K562 (cell line): ENCODE data around the gene KCNH2. TPM values are rescaled to one million over a fixed set of nuclear protein-coding genes. Genes with fewer than 3 reads are reported as not detected.
A peak's percentile ranks its signal among the peaks of the same experiment; 100 is the strongest.

Source experiments
- MAZ ChIP-seq, 2 experiments: fragments of 450-650 bp in 1 of 2; sonication (generic) in 1 of 2; formaldehyde crosslinking; IDR thresholded peaks in 1 of 2; conservative IDR thresholded peaks in 1 of 2; 2 replicates each; pipeline versions ENCODE4 v1.4.0 to v1.5.0; 2020; ENCODE audit warnings: mild to moderate bottlenecking in 1 of 2, missing genetic modification reagents in 1 of 2
- NR4A1 ChIP-seq, 2 experiments: fragments of 250-450 bp in 1 of 2; fragments of 450-650 bp in 1 of 2; sonication (Bioruptor Pico) in 1 of 2; IDR thresholded peaks; 2 replicates each; pipeline versions ENCODE4 v1.4.0 to v1.6.1; 2016 to 2020; ENCODE audit warnings: mild to moderate bottlenecking in 2 of 2, missing compliant biosample characterization in 1 of 2, missing genetic modification characterization in 1 of 2, moderate library complexity in 1 of 2
- SMAD3 ChIP-seq: fragments of 450-650 bp; formaldehyde crosslinking; conservative IDR thresholded peaks from 2 replicates; pipeline ENCODE4 v1.4.0; 2020; ENCODE audit warnings: mild to moderate bottlenecking
- SRSF3 ChIP-seq: fragments of 200-400 bp; formaldehyde crosslinking; IDR thresholded peaks from 2 replicates; pipeline ENCODE4 v1.6.1; 2016; ENCODE audit warnings: mild to moderate bottlenecking, low read length, moderate library complexity; ENCODE audit not compliant: insufficient read depth
- polyA plus RNA-seq, 8 experiments: library from polyadenylated mRNA; depleted of rRNA in 4 of 8; stranded (reverse) in 5 of 8; unstranded in 3 of 8; fragments of >200 nt; fragmentation: Nextera tagmentation in 2 of 8; fragmentation: Illumina TruSeq in 1 of 8; extraction: Ambion mirVana in 2 of 8; extraction: Trizol in 1 of 8; gene quantifications; 2 replicates each; pipeline versions ENCODE4 v1.2.1 to v1.2.3, GENCODE V29; 2011 to 2014; ENCODE audit warnings: inconsistent platforms in 1 of 8, missing spikeins in 1 of 8
- total RNA-seq, 7 experiments: library from RNA; depleted of rRNA in 6 of 7; stranded (reverse); fragments of >200 nt in 6 of 7; fragmentation: Illumina TruSeq in 2 of 7; extraction: Trizol in 2 of 7; gene quantifications; 2 replicates each; pipeline versions ENCODE4 v1.2.1 to v1.2.3, GENCODE V29; 2011 to 2021; ENCODE audit warnings: low replicate concordance in 1 of 7
- TF ChIP-seq, protein P1 (sequence below), 2 experiments: fragments of 450-650 bp; formaldehyde crosslinking in 1 of 2; IDR thresholded peaks; 2 replicates each; pipeline versions ENCODE4 v1.4.0 to v1.6.1; 2014 to 2020; ENCODE audit warnings: mild to moderate bottlenecking in 2 of 2, borderline replicate concordance in 1 of 2, low read depth in 1 of 2
- TF ChIP-seq, protein P2 (sequence below): fragments of 150-350 bp; IDR thresholded peaks from 2 replicates; pipeline ENCODE4 v1.6.1; 2014; ENCODE audit warnings: low read depth, mild to moderate bottlenecking, low read length, borderline replicate concordance
- TF ChIP-seq, protein P3 (sequence below): sonication (generic); formaldehyde crosslinking; IDR thresholded peaks from 2 replicates; pipeline ENCODE4 v1.8.0; 2022; ENCODE audit warnings: missing genetic modification reagents, mild to moderate bottlenecking, moderate library complexity, borderline replicate concordance

Gene KCNH2
- total and polyA plus RNA-seq, 9 of the 15 experiments (the other 6 are each of a cell fraction or from before 2014, with no cell fraction given): 18.1 to 368 (median 218) TPM

DNA sequence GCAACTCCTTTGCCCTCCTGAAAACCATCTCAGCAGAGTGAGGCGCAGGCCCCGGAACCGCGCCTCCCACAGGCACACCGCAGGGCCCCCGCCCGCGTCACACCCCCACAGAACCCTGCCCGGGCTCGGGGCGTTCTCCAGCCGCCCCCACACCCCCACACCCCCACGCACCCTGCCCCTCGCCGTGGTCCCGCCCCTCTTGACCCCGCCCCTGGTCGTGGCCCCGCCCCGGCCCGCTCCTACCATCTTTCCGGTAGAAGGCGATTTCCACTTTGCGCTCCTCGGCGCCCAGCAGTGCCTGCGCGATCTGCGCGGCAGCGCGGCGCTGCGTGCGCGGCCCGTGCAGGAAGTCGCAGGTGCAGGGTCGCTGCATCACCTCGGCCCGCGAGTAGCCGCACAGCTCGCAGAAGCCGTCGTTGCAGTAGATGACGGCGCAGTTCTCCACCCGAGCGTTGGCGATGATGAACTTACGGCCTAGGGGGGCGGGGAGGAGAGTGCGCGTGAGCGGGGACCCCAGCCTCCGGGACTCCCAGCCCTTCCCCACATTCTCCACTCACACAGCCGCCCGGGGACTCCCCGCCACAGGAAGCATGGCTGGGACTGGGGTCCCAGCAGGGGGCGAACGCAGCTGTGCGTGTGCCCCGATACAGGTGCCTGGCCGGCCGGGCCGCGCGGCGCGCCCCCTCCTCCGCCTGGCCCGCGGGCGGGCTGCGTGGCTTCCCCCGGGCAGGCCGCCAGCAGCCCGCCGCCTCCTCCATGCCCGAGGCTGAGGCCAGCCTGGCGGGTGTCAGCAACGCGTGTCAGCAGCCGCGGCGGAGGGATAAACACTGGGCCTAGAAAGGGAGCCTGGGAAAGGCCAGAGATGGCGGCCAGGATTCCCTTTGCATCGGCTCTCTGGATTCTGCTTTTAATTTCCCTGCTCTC is 3.4 kb downstream of the KCNH2 start (continued):
- TF ChIP-seq, protein P1, sequence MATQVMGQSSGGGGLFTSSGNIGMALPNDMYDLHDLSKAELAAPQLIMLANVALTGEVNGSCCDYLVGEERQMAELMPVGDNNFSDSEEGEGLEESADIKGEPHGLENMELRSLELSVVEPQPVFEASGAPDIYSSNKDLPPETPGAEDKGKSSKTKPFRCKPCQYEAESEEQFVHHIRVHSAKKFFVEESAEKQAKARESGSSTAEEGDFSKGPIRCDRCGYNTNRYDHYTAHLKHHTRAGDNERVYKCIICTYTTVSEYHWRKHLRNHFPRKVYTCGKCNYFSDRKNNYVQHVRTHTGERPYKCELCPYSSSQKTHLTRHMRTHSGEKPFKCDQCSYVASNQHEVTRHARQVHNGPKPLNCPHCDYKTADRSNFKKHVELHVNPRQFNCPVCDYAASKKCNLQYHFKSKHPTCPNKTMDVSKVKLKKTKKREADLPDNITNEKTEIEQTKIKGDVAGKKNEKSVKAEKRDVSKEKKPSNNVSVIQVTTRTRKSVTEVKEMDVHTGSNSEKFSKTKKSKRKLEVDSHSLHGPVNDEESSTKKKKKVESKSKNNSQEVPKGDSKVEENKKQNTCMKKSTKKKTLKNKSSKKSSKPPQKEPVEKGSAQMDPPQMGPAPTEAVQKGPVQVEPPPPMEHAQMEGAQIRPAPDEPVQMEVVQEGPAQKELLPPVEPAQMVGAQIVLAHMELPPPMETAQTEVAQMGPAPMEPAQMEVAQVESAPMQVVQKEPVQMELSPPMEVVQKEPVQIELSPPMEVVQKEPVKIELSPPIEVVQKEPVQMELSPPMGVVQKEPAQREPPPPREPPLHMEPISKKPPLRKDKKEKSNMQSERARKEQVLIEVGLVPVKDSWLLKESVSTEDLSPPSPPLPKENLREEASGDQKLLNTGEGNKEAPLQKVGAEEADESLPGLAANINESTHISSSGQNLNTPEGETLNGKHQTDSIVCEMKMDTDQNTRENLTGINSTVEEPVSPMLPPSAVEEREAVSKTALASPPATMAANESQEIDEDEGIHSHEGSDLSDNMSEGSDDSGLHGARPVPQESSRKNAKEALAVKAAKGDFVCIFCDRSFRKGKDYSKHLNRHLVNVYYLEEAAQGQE (IDR thresholded peaks at IDR 0.05; ENCODE audit: borderline replicate concordance): peak; percentile 45; the same call in 1 of the 2 replicates
- TF ChIP-seq, protein P1 (CRISPR knock-in tag; IDR thresholded peaks at IDR 0.05; ENCODE audit: low read depth): peak; percentile 80
- TF ChIP-seq, protein P2, sequence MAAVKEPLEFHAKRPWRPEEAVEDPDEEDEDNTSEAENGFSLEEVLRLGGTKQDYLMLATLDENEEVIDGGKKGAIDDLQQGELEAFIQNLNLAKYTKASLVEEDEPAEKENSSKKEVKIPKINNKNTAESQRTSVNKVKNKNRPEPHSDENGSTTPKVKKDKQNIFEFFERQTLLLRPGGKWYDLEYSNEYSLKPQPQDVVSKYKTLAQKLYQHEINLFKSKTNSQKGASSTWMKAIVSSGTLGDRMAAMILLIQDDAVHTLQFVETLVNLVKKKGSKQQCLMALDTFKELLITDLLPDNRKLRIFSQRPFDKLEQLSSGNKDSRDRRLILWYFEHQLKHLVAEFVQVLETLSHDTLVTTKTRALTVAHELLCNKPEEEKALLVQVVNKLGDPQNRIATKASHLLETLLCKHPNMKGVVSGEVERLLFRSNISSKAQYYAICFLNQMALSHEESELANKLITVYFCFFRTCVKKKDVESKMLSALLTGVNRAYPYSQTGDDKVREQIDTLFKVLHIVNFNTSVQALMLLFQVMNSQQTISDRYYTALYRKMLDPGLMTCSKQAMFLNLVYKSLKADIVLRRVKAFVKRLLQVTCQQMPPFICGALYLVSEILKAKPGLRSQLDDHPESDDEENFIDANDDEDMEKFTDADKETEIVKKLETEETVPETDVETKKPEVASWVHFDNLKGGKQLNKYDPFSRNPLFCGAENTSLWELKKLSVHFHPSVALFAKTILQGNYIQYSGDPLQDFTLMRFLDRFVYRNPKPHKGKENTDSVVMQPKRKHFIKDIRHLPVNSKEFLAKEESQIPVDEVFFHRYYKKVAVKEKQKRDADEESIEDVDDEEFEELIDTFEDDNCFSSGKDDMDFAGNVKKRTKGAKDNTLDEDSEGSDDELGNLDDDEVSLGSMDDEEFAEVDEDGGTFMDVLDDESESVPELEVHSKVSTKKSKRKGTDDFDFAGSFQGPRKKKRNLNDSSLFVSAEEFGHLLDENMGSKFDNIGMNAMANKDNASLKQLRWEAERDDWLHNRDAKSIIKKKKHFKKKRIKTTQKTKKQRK: no peak
- no peak for TF ChIP-seq SRSF3
- peak; percentile 62 to 85; a peak in 3 of 4 replicates for TF ChIP-seq MAZ (CRISPR knock-in tag; conservative IDR thresholded peaks at IDR 0.05 in 1 of 2, IDR thresholded peaks at IDR 0.05 in 1 of 2)
- TF ChIP-seq NR4A1 (CRISPR knock-in tag; IDR thresholded peaks at IDR 0.05): no peak
- peak; percentile 79 for TF ChIP-seq NR4A1 (tag; IDR thresholded peaks at IDR 0.05)
- TF ChIP-seq, protein P3, sequence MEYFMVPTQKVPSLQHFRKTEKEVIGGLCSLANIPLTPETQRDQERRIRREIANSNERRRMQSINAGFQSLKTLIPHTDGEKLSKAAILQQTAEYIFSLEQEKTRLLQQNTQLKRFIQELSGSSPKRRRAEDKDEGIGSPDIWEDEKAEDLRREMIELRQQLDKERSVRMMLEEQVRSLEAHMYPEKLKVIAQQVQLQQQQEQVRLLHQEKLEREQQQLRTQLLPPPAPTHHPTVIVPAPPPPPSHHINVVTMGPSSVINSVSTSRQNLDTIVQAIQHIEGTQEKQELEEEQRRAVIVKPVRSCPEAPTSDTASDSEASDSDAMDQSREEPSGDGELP (CRISPR knock-in tag): peak; percentile 81
- TF ChIP-seq SMAD3 (CRISPR knock-in tag): no peak
